Hematopoietic multipotent progenitor cell treated with erythropoietin and hydrocortisone succinate and interleukin-3 and kit ligand, for 17 days (in vitro differentiated cells): ENCODE results near the gene TMIGD1.

Source experiments
- DNase-seq: peaks from one replicate; pipeline ENCODE4 v3.0.0-alpha.2; 2015; ENCODE audit warnings: low spot score

TMIGD1 gene

GRCh38 chr17:30290696-30291542 is 42.9 kb downstream of the TMIGD1 start:
- no peak for DNase-seq

- no peak for DNase-seq
Measured at GRCh38 chr17:30290077-30290476, 43.8 kb downstream of the TMIGD1 start.

- DNase-seq: no peak
Measured at GRCh38 chr17:30279156-30279555, 54.7 kb downstream of the TMIGD1 start.

- peak; percentile 27 for DNase-seq
Measured at GRCh38 chr17:30278032-30278431, 55.8 kb downstream of the TMIGD1 start.

GRCh38 chr17:30275911-30276310 is 57.9 kb downstream of the TMIGD1 start:
- DNase-seq: no peak

- DNase-seq: no peak
Measured at GRCh38 chr17:30274887-30275286, 59.0 kb downstream of the TMIGD1 start.

- no peak for DNase-seq
Measured at GRCh38 chr17:30273373-30273772, 60.5 kb downstream of the TMIGD1 start.

- DNase-seq: no peak
Measured at GRCh38 chr17:30271102-30271501, 62.8 kb downstream of the TMIGD1 start.

- DNase-seq: no peak
Measured at GRCh38 chr17:30267625-30268024, 66.2 kb downstream of the TMIGD1 start.
